K562 (cell line): ENCODE measurements around the gene BCAR3. TPM values are rescaled to one million over a fixed set of nuclear protein-coding genes. Genes with fewer than 3 reads are reported as not detected.

ENCODE experiments used
- ATF6 ChIP-seq: sonication (generic); formaldehyde crosslinking; IDR thresholded peaks from 2 replicates; pipeline ENCODE4 v1.4.0; 2020; ENCODE audit warnings: mild to moderate bottlenecking, missing genetic modification reagents
- E2F1 ChIP-seq: sonication (generic); formaldehyde crosslinking; IDR thresholded peaks from 2 replicates; pipeline ENCODE4 v1.8.1; 2023; ENCODE audit warnings: mild to moderate bottlenecking, missing genetic modification reagents, moderate library complexity
- HDAC6 ChIP-seq: IDR thresholded peaks from 2 replicates; pipeline ENCODE4 v1.6.1; 2012; ENCODE audit warnings: low read depth, mild to moderate bottlenecking, control low read depth, inconsistent platforms, low read length, moderate library complexity
- POLR2A ChIP-seq: fragments of 450-650 bp; conservative IDR thresholded peaks from 2 replicates; pipeline ENCODE4 v1.6.1; 2016
- RFX7 ChIP-seq: fragments of 250-450 bp; sonication (Bioruptor Pico); IDR thresholded peaks from 2 replicates; pipeline ENCODE4 v1.5.1; 2021; ENCODE audit warnings: mild to moderate bottlenecking
- SETDB1 ChIP-seq: IDR thresholded peaks from one replicate; pipeline ENCODE4 v1.6.1; 2012; ENCODE audit warnings: low read length, control low read depth, inconsistent platforms
- TCF7 ChIP-seq: sonication (generic); IDR thresholded peaks from 2 replicates; pipeline ENCODE4 v1.6.1; 2016; ENCODE audit warnings: antibody characterized with exemption, borderline replicate concordance
- ZBTB49 ChIP-seq: sonication (generic); formaldehyde crosslinking; IDR thresholded peaks from 2 replicates; pipeline ENCODE4 v1.8.0; 2022; ENCODE audit warnings: missing genetic modification reagents, mild to moderate bottlenecking, borderline replicate concordance
- ZNF695 ChIP-seq: fragments of 450-650 bp; formaldehyde crosslinking; IDR thresholded peaks from 2 replicates; pipeline ENCODE4 v1.4.0; 2020; ENCODE audit warnings: mild to moderate bottlenecking, moderate library complexity
- polyA plus RNA-seq, 8 experiments: library from polyadenylated mRNA; depleted of rRNA in 4 of 8; stranded (reverse) in 5 of 8; unstranded in 3 of 8; fragments of >200 nt; fragmentation: Nextera tagmentation in 2 of 8; fragmentation: Illumina TruSeq in 1 of 8; extraction: Ambion mirVana in 2 of 8; extraction: Trizol in 1 of 8; gene quantifications; 2 replicates each; pipeline versions ENCODE4 v1.2.1 to v1.2.3, GENCODE V29; 2011 to 2014; ENCODE audit warnings: inconsistent platforms in 1 of 8, missing spikeins in 1 of 8
- total RNA-seq, 7 experiments: library from RNA; depleted of rRNA in 6 of 7; stranded (reverse); fragments of >200 nt in 6 of 7; fragmentation: Illumina TruSeq in 2 of 7; extraction: Trizol in 2 of 7; gene quantifications; 2 replicates each; pipeline versions ENCODE4 v1.2.1 to v1.2.3, GENCODE V29; 2011 to 2021; ENCODE audit warnings: low replicate concordance in 1 of 7

Gene BCAR3
- total and polyA plus RNA-seq, 9 of the 15 experiments (the other 6 are each of a cell fraction or from before 2014, with no cell fraction given): 1.8 to 6.3 (median 3.8) TPM

- TF ChIP-seq SETDB1: no peak
- no peak for TF ChIP-seq E2F1 (CRISPR knock-in tag)
- no peak for TF ChIP-seq ZBTB49 (CRISPR knock-in tag)
- TF ChIP-seq RFX7 (CRISPR knock-in tag): no peak
- TF ChIP-seq HDAC6: no peak
- TF ChIP-seq TCF7: no peak
- TF ChIP-seq POLR2A: no peak
- no peak for TF ChIP-seq ATF6
- TF ChIP-seq ZNF695: no peak
- TF ChIP-seq, all 486 proteins: peak for 0
Measured at GRCh38 chr1:93565496-93566206, 116.0 kb downstream of the BCAR3 start (continued).
